Cardiac muscle cell (in vitro differentiated cells and primary cell): ENCODE data around the gene USH1G. TPM values are rescaled to one million over a fixed set of nuclear protein-coding genes. Genes with fewer than 3 reads are reported as not detected.

Experiments used
- DNase-seq, 2 donors: peaks; one replicate each; pipeline versions ENCODE4 v3.0.0 to v3.0.0-alpha.2; 2010 to 2017; ENCODE audit warnings: low read depth in 1 of 2, low spot score in 1 of 2
- H3K27ac ChIP-seq: fragments of 200-600 bp; sonication (generic); 2 replicates; pipeline ENCODE4 v1.5.1; 2016
- H3K27me3 ChIP-seq: fragments of 200-600 bp; sonication (generic); 2 replicates; pipeline ENCODE4 v1.6.0; 2016; ENCODE audit warnings: control low read depth
- H3K36me3 ChIP-seq: fragments of 200-600 bp; sonication (generic); 2 replicates; pipeline ENCODE4 v1.5.1; 2016; ENCODE audit warnings: control low read depth
- H3K4me1 ChIP-seq: fragments of 200-600 bp; sonication (generic); 2 replicates; pipeline ENCODE4 v1.8.1; 2017; ENCODE audit warnings: low read depth, mild to moderate bottlenecking, mixed run types
- H3K4me3 ChIP-seq: fragments of 200-600 bp; sonication (generic); 2 replicates; pipeline ENCODE4 v1.5.1; 2016; ENCODE audit warnings: mild to moderate bottlenecking
- H3K9me3 ChIP-seq: fragments of 200-600 bp; sonication (generic); 2 replicates; pipeline ENCODE4 v1.5.1; 2017; ENCODE audit warnings: low read depth, mild to moderate bottlenecking, control low read depth
- polyA plus RNA-seq: library from polyadenylated mRNA; unstranded; fragments of >200 nt; fragmentation: Nextera tagmentation; extraction: Ambion mirVana; gene quantifications from 2 replicates; pipeline ENCODE4 v1.2.1, GENCODE V29; 2016
- total RNA-seq: library from RNA; depleted of rRNA; stranded (reverse); fragments of >200 nt; gene quantifications from 2 replicates; pipeline ENCODE4 v1.2.3, GENCODE V29; 2016
- TF ChIP-seq, protein P1 (sequence below): IDR thresholded peaks from 2 replicates; pipeline ENCODE4 v1.5.1; 2012; ENCODE audit warnings: low read depth, mild to moderate bottlenecking, low read length

Gene USH1G
- total and polyA plus RNA-seq, 2 experiments from 2014 or later = 1.9 to 4.0 TPM

DNA sequence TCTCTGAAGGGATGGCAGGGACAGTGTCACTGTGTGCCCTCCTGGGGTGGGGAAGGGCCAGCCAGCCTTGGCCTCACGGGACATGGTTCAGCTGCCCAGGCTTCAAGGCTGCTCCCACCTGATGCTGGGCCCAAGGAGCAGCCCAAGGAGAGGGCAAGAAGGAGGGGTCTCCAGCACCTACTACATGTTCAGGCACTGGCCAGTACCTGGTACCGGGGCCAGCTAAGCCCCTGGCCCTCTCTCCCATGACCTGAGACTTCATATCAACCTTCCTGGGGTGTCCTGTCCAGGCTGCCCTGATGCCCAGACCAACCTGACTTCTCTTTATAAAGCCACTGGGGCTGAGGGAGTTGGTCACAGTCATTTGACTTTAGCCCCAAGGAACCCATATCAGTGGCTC, 1.3 kb downstream of the USH1G start:
- no peaks in the 10 kb centered on the region for H3K36me3 ChIP-seq
- TF ChIP-seq, protein P1, sequence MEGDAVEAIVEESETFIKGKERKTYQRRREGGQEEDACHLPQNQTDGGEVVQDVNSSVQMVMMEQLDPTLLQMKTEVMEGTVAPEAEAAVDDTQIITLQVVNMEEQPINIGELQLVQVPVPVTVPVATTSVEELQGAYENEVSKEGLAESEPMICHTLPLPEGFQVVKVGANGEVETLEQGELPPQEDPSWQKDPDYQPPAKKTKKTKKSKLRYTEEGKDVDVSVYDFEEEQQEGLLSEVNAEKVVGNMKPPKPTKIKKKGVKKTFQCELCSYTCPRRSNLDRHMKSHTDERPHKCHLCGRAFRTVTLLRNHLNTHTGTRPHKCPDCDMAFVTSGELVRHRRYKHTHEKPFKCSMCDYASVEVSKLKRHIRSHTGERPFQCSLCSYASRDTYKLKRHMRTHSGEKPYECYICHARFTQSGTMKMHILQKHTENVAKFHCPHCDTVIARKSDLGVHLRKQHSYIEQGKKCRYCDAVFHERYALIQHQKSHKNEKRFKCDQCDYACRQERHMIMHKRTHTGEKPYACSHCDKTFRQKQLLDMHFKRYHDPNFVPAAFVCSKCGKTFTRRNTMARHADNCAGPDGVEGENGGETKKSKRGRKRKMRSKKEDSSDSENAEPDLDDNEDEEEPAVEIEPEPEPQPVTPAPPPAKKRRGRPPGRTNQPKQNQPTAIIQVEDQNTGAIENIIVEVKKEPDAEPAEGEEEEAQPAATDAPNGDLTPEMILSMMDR = no peak
- peaks cover 44% of the 10 kb centered on the region for H3K27me3 ChIP-seq
- H3K27ac ChIP-seq = no peak overlapping the region
- no peak overlapping the region for H3K4me3 ChIP-seq
- no peaks in the 10 kb centered on the region for H3K9me3 ChIP-seq
- H3K4me1 ChIP-seq = peaks cover 4% of the 10 kb centered on the region
- DNase-seq = no peak

DNA sequence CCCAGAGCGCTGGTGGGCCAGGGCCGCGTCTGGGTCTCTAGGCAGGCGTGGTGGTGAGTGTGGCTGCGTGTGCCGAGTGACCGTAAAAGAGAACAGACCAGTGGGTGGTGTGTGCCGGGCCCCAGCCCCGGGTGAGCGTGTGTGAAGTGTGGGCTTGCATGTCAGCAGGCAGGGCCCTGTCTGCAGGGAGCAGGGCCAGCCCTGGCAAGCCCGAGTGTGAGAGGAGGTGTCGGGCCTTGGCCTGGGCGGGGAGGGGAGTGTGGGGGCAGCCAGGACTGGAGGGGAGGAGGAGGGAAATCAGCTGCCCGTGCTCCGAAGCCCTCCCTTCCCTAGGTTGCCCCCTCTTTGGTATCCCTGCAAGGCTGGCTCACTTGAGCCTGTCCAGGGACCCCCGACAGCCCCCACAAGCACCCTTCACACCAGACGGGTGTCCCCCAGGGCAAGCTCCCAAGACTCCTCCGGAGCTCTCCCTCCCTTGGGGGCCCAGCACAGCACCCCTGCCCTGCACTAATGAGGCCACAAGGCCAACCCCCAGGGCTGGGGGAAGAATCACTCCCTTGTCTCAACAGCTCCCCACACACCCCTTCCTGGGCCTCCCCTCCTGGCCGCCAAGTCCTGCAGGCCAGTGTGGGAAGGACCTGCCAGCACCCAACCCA, 1.9 kb downstream of the USH1G start:
- TF ChIP-seq, protein P1 = no peak
- Histone ChIP-seq H3K9me3 (no peaks in the 10 kb centered on the region), H3K36me3 (no peaks in the 10 kb centered on the region), H3K27me3 (peaks cover 38% of the 10 kb centered on the region), H3K4me3 (no peak overlapping the region), H3K27ac (no peak overlapping the region), H3K4me1 (peaks cover 4% of the 10 kb centered on the region)
- DNase-seq = no peak

DNA sequence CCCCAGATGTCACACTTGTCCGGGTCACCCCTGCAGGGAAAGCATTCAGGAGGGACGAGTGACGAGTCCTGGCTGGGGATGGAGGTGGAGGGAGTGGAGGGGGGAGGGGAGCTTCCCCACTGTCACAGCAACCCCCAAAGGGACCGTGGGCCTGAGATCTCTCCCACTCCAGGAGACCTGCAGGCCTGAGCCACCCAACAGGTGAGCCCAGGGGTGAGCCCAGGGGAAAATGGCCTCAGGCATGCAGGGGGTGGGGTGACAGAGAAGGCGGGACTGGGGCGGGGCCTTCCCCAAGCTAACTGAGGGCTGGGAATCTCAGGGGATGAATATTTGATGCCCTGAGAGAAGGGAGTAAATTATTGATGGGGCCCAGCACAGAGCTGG, 2.4 kb downstream of the USH1G start:
- no peaks in the 10 kb centered on the region for H3K36me3 ChIP-seq
- DNase-seq = no peak
- TF ChIP-seq, protein P1 = no peak
- H3K9me3 ChIP-seq = no peaks in the 10 kb centered on the region
- no peak overlapping the region for H3K27ac ChIP-seq
- H3K27me3 ChIP-seq = peaks cover 33% of the 10 kb centered on the region
- H3K4me3 ChIP-seq = no peak overlapping the region
- peaks cover 4% of the 10 kb centered on the region for H3K4me1 ChIP-seq

DNA sequence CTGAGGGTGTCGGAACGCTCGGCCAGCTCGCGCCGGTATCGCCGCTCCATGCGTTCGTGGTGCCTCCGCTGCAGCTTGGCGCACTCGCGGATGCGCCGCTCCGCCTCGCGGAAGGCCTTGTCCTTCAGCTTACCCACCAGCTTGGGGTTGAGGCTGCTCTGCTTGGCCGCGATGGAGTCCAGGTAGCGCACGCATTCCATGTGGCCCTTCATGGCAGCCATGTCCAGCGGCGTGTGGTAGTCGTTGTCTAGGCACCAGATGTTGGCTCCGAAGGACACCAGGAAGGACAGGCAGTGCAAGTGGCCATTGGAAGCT, 2.8 kb downstream of the USH1G start:
- Histone ChIP-seq H3K27me3 (peaks cover 29% of the 10 kb centered on the region), H3K4me1 (peaks cover 4% of the 10 kb centered on the region), H3K36me3 (no peaks in the 10 kb centered on the region), H3K9me3 (no peaks in the 10 kb centered on the region), H3K4me3 (no peak overlapping the region), H3K27ac (no peak overlapping the region)
- TF ChIP-seq, protein P1 = no peak
- no peak for DNase-seq

DNA sequence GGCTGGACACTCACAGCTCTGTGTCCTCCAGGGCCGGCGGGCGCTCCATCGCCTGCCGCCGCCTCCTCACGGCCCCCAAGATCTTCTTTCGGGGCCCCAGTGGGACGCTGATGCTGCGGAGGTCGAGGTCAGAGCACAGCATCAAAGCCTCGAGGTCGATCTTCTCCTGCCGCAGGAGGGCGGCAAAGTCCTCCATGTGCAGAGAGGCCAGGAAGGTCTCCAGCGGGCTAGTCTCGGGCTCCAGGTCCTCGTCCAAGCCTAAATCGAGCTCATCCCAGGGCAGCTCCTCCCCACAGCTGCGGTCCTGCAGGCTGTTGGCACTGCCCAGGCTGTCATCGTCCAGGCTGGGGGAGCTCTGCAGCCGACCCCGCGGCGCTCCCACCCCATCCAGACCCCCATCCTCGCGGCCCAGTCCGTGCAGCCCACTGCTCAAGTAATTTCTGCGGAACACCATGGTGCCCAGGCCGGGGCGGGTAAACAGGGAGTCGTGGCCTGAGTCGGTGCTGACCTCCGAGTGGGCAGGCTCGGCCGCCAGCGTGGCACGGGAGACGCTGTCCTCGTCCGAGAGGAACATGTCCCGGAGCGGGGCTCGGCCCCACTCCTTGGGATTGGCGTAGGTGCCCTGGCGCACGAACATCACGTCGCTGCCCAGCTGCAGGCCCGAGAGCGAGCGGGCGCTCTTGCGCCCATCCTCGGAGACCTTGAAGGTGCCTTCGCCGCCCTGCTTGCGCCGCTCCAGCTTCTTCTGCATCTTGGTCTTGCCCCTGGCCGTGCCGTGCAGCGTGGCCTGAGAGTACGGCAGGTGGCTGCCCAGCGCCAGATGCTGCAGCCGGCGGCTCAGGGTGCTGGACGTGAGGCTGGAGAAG, 3.4 kb downstream of the USH1G start:
- H3K27me3 ChIP-seq = peaks cover 23% of the 10 kb centered on the region
- H3K4me1 ChIP-seq = peaks cover 4% of the 10 kb centered on the region
- peak; percentile 30 to 41 for DNase-seq
- TF ChIP-seq, protein P1 = peak; percentile 38
- no peak overlapping the region for H3K4me3 ChIP-seq
- no peaks in the 10 kb centered on the region for H3K9me3 ChIP-seq
- H3K27ac ChIP-seq = no peak overlapping the region
- H3K36me3 ChIP-seq = no peaks in the 10 kb centered on the region
